A549 (cell line): ENCODE results near the gene NCEH1. TPM values are rescaled to one million over a fixed set of nuclear protein-coding genes. Genes with fewer than 3 reads are reported as not detected.

Experiments
- ATAC-seq, 2 experiments: fragments of 200-7000 bp in 1 of 2; fragments of >200 bp in 1 of 2; cut with Nextera tagmentation in 1 of 2; cut with Tn5 transposase in 1 of 2; 3 replicates each; pipeline versions ENCODE4 v1.8.0 to v1.9.1; 2018 to 2020; ENCODE audit warnings: mild to moderate bottlenecking in 1 of 2, moderate library complexity in 1 of 2
- CTCF ChIA-PET: fragments of 300-600 bp; sonication (Branson Sonifier 250); formaldehyde crosslinking; extraction: SDS; loops from one replicate; lab custom pipeline; 2021; ENCODE audit warnings: antibody characterized with exemption, inconsistent platforms; lab: Yijun Ruan, JAX
- POLR2A ChIA-PET: fragments of 350-600 bp; formaldehyde crosslinking; extraction: SDS; loops from one replicate; lab custom pipeline; 2021; ENCODE audit warnings: antibody characterized with exemption, inconsistent platforms; lab: Yijun Ruan, JAX
- DNase-seq, 2 experiments: peaks; one replicate each; pipeline versions ENCODE4 v3.0.0 to v3.0.0-alpha.2; 2011 to 2016; ENCODE audit warnings: low read depth in 1 of 2, low spot score in 1 of 2
- FAIRE-seq: peaks from 2 replicates; lab custom pipeline; 2011; peaks lifted over from hg19 to GRCh38; lab: Jason Lieb, UNC
- H3K27ac ChIP-seq, 2 experiments: fragments of >200 bp; sonication (Bioruptor Twin); formaldehyde crosslinking; 3 replicates each; pipeline ENCODE4 v1.5.1; 2016 to 2017
- H3K4me1 ChIP-seq: fragments of >200 bp; sonication (Bioruptor Twin); formaldehyde crosslinking; 3 replicates; pipeline ENCODE4 v1.6.1; 2016
- H3K4me2 ChIP-seq: fragments of >200 bp; sonication (Bioruptor Twin); formaldehyde crosslinking; 3 replicates; pipeline ENCODE4 v1.6.1; 2016
- H3K4me3 ChIP-seq: fragments of >200 bp; sonication (Bioruptor Twin); formaldehyde crosslinking; 3 replicates; pipeline ENCODE4 v1.5.1; 2016
- H3K9me3 ChIP-seq: fragments of >200 bp; sonication (Bioruptor Twin); formaldehyde crosslinking; 3 replicates; pipeline ENCODE4 v1.6.1; 2016
- CBX8 ChIP-seq: fragments of 200-600 bp; sonication (generic); IDR thresholded peaks from 2 replicates; pipeline ENCODE4 v1.6.1; 2016
- CHD4 ChIP-seq: fragments of 200-600 bp; sonication (generic); IDR thresholded peaks from 2 replicates; pipeline ENCODE4 v1.6.1; 2016; ENCODE audit warnings: antibody characterized with exemption, mild to moderate bottlenecking, borderline replicate concordance
- EHMT2 ChIP-seq: fragments of 200-600 bp; sonication (generic); IDR thresholded peaks from 2 replicates; pipeline ENCODE4 v1.6.1; 2016; ENCODE audit warnings: antibody characterized with exemption, low read depth, mild to moderate bottlenecking, moderate library complexity
- FOSB ChIP-seq: fragments of 250-450 bp; sonication (Bioruptor Pico); IDR thresholded peaks from 2 replicates; pipeline ENCODE4 v1.5.0; 2020; ENCODE audit warnings: mild to moderate bottlenecking, moderate library complexity
- HDAC2 ChIP-seq: fragments of 200-600 bp; sonication (generic); IDR thresholded peaks from 2 replicates; pipeline ENCODE4 v1.6.1; 2016
- JUN ChIP-seq, 2 experiments: fragments of >200 bp; sonication (Bioruptor Twin); formaldehyde crosslinking; IDR thresholded peaks; 2 replicates in 1 of 2; 3 replicates in 1 of 2; pipeline ENCODE4 v1.6.1; 2016 to 2017
- JUNB ChIP-seq: fragments of >200 bp; sonication (Bioruptor Twin); formaldehyde crosslinking; IDR thresholded peaks from 2 replicates; pipeline ENCODE4 v1.6.1; 2016
- KDM1A ChIP-seq: fragments of 200-600 bp; sonication (generic); IDR thresholded peaks from 2 replicates; pipeline ENCODE4 v1.6.1; 2016; ENCODE audit warnings: low read depth, mild to moderate bottlenecking
- MAX ChIP-seq: IDR thresholded peaks from 2 replicates; pipeline ENCODE4 v1.6.1; 2012
- MYC ChIP-seq: IDR thresholded peaks from 2 replicates; pipeline ENCODE4 v1.6.1; 2012; ENCODE audit warnings: mild to moderate bottlenecking, inconsistent platforms, low read length, improper control_type of control experiment, borderline replicate concordance
- NFE2L2 ChIP-seq: fragments of 150-350 bp; conservative IDR thresholded peaks from 2 replicates; pipeline ENCODE4 v1.6.1; 2014; ENCODE audit warnings: low read length
- PBX3 ChIP-seq: IDR thresholded peaks from 2 replicates; pipeline ENCODE4 v1.6.1; 2012
- POLR2AphosphoS2 ChIP-seq: conservative IDR thresholded peaks from 2 replicates; pipeline ENCODE4 v1.6.1; 2012; ENCODE audit warnings: low read length, improper control_type of control experiment, inconsistent platforms
- RAD21 ChIP-seq, 2 experiments: fragments of >200 bp in 1 of 2; sonication (Bioruptor Twin) in 1 of 2; formaldehyde crosslinking in 1 of 2; IDR thresholded peaks in 1 of 2; conservative IDR thresholded peaks in 1 of 2; 2 replicates in 1 of 2; 3 replicates in 1 of 2; pipeline ENCODE4 v1.6.1; 2012 to 2018; ENCODE audit warnings: inconsistent platforms in 1 of 2
- RFX5 ChIP-seq: fragments of 450-650 bp; IDR thresholded peaks from 2 replicates; pipeline ENCODE4 v1.7.1; 2014; ENCODE audit warnings: antibody characterized with exemption, mild to moderate bottlenecking, moderate library complexity
- RNF2 ChIP-seq: fragments of 200-600 bp; sonication (generic); IDR thresholded peaks from 2 replicates; pipeline ENCODE4 v1.6.1; 2016; ENCODE audit warnings: low read depth, mild to moderate bottlenecking, antibody characterized with exemption, moderate library complexity, borderline replicate concordance
- USF2 ChIP-seq: fragments of 450-650 bp; IDR thresholded peaks from 2 replicates; pipeline ENCODE4 v1.6.1; 2014; ENCODE audit warnings: antibody characterized with exemption
- ZFP36 ChIP-seq: fragments of 450-650 bp; IDR thresholded peaks from 2 replicates; pipeline ENCODE4 v1.6.1; 2014; ENCODE audit warnings: borderline replicate concordance; ENCODE audit not compliant: partially characterized antibody
- ZSCAN20 ChIP-seq: fragments of 250-450 bp; sonication (Bioruptor Pico); IDR thresholded peaks from 2 replicates; pipeline ENCODE4 v1.8.0; 2022; ENCODE audit warnings: mild to moderate bottlenecking, moderate library complexity
- WGBS: methylation state at CpG from one replicate; pipeline ENCODE4 v1.1.6; 2017; ENCODE audit errors: missing lambda C conversion rate; 5-methylcytosine and 5-hydroxymethylcytosine counted together
- polyA plus RNA-seq, 4 experiments: library from polyadenylated mRNA; depleted of rRNA in 3 of 4; stranded (reverse); fragments of >200 nt; fragmentation: RNase III in 1 of 4; extraction: RNeasy Plus Mini Kit Qiagen cat#74134 plus additional on column Dnase treatment in 1 of 4; gene quantifications; 2 replicates in 3 of 4; 3 replicates in 1 of 4; pipeline ENCODE4 v1.2.3, GENCODE V29; 2011 to 2017
- TF ChIP-seq, protein P1 (sequence below): fragments of 250-450 bp; sonication (Bioruptor Pico); IDR thresholded peaks from 2 replicates; pipeline ENCODE4 v1.5.0; 2020; ENCODE audit warnings: low read depth, mild to moderate bottlenecking, moderate library complexity

The NCEH1 gene
- polyA plus RNA-seq, 2 of the 4 experiments (the other 2 are of a cell fraction): 21.4 to 33.2 TPM

- no peak for TF ChIP-seq CBX8
- TF ChIP-seq MYC: no peak
- no peak for TF ChIP-seq ZSCAN20
- Histone ChIP-seq H3K4me2 (no peak overlapping the region), H3K4me1 (peaks cover 27% of the 10 kb centered on the region), H3K9me3 (no peaks in the 10 kb centered on the region), H3K27ac (no peak overlapping the region), H3K4me3 (no peak overlapping the region)
- 98% methylated on average over 4 of the region's 7 CpGs for WGBS
- ATAC-seq: no peak
- DNase-seq: no peak
- POLR2A ChIA-PET: interaction anchor here (0.6 kb wide), 1 partner anchor 8 kb away, joined by 3 read pairs; no protein-coding TSS in a partner anchor
- CTCF ChIA-PET: interaction anchor here (1.1 kb wide), 1 partner anchor 11 kb away, joined by 4 read pairs; no protein-coding TSS in a partner anchor
- no peak for FAIRE-seq
These were observed 30.2 kb downstream of the NCEH1 start for GRCh38 chr3:172680684-172681083.

GRCh38 chr3:172679599-172679998 lies 31.3 kb downstream of the NCEH1 start:
- no peak for ATAC-seq
- TF ChIP-seq NFE2L2: no peak
- TF ChIP-seq, all 56 proteins: peak for 0
- H3K4me3 ChIP-seq: no peak overlapping the region
- POLR2A ChIA-PET: no interaction called here
- DNase-seq: no peak
- no peak overlapping the region for H3K27ac ChIP-seq
- H3K9me3 ChIP-seq: no peaks in the 10 kb centered on the region
- WGBS: 94% methylated on average over 5 of the region's 5 CpGs
- peaks cover 26% of the 10 kb centered on the region; the same call in 2 of the 3 replicates for H3K4me1 ChIP-seq
- no peak for FAIRE-seq
- CTCF ChIA-PET: interaction anchor here (1.0 kb wide), 1 partner anchor 14 kb away, joined by 3 read pairs; no protein-coding TSS in a partner anchor
- H3K4me2 ChIP-seq: no peak overlapping the region

- DNase-seq: no peak
- ATAC-seq: no peak
- CTCF ChIA-PET: interaction anchor here (1.0 kb wide), 1 partner anchor 36 kb away, joined by 3 read pairs; no protein-coding TSS in a partner anchor
These were observed 32.8 kb downstream of the NCEH1 start for GRCh38 chr3:172678068-172678467.

DNA sequence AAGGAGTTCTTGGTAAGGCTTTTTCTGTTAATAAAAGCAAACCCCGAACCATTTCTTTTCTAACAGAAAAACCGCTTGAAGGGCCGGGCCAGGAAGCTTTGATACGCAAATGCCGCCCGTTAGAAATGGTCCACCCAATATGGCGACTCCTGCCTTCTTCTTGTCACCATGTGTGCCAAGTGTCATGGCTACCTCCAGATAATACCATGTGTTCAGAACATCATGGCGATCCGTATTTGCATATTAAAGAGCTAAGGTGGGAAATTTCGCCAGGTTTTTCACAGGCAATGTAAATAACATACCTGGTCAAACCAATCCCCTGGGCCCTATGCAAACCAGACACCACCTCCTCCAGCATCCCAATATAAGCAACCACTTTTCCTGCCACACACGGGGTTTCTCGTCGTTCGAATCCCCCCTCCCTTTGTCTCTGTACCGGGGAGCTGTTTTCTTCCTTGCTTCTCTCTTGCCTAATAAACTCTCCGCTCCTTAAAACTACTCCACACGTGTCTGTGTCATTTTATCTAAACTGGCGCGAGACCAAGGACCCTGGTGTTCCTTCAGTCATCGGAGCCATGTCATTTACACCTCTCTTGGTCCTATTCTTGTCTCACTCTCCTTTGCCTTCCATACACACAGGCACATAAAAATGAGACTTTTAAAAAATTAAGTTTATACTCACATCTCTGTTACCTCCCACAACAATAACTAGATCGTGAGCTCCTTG lies 34.5 kb downstream of the NCEH1 start:
- ATAC-seq: no peak
- Histone ChIP-seq H3K27ac (peak overlapping the region; percentile 26 to 57; a peak in 2 of 6 replicates), H3K4me2 (no peak overlapping the region), H3K9me3 (no peaks in the 10 kb centered on the region), H3K4me1 (peaks cover 37% of the 10 kb centered on the region), H3K4me3 (no peak overlapping the region)
- DNase-seq: no peak
- CTCF ChIA-PET: interaction anchor here (0.6 to 1.8 kb wide), 14 partner anchors 9 to 208 kb away, joined by 3 to 9 read pairs (median 3); partner anchors contain the start of genes ECT2 and NCEH1
- no peak for FAIRE-seq
- POLR2A ChIA-PET: interaction anchor here (0.6 kb wide), 1 partner anchor 74 kb away, joined by 3 read pairs; the partner anchor contains the start of gene ECT2
- WGBS: 93% methylated on average over 21 of the region's 21 CpGs
- no peak for TF ChIP-seq RNF2
- TF ChIP-seq POLR2AphosphoS2: no peak
- no peak for TF ChIP-seq USF2
- TF ChIP-seq JUNB: no peak
- TF ChIP-seq, protein P1, sequence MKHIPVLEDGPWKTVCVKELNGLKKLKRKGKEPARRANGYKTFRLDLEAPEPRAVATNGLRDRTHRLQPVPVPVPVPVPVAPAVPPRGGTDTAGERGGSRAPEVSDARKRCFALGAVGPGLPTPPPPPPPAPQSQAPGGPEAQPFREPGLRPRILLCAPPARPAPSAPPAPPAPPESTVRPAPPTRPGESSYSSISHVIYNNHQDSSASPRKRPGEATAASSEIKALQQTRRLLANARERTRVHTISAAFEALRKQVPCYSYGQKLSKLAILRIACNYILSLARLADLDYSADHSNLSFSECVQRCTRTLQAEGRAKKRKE (CRISPR knock-in tag): no peak
- TF ChIP-seq FOSB (CRISPR knock-in tag): no peak
- TF ChIP-seq CHD4: no peak
- TF ChIP-seq ZFP36: no peak
- no peak for TF ChIP-seq ZSCAN20
- no peak for TF ChIP-seq MAX
- TF ChIP-seq RFX5: no peak
- TF ChIP-seq KDM1A: no peak
- no peak for TF ChIP-seq EHMT2
- no peak for TF ChIP-seq JUN (IDR thresholded peaks at IDR 0.05)
- no peak for TF ChIP-seq PBX3

More at GRCh38 chr3:172678068-172678467, 32.8 kb downstream of the NCEH1 start:
- Histone ChIP-seq H3K4me3 (no peak overlapping the region), H3K4me1 (peaks cover 36% of the 10 kb centered on the region), H3K27ac (peak overlapping the region in 1 of 2 experiments; percentile 59; a peak in 3 of 6 replicates), H3K4me2 (peak overlapping the region; percentile 3; the same call in 1 of the 3 replicates), H3K9me3 (no peaks in the 10 kb centered on the region)
- WGBS: 31% methylated on average over 1 of the region's 1 CpG
- FAIRE-seq: no peak
- POLR2A ChIA-PET: no interaction called here
- no peak for TF ChIP-seq JUNB
- no peak for TF ChIP-seq HDAC2
- no peak for TF ChIP-seq RAD21 (conservative IDR thresholded peaks at IDR 0.05 in 1 of 2, IDR thresholded peaks at IDR 0.05 in 1 of 2)
- no peak for TF ChIP-seq ZSCAN20
